KG1 (cell line): ENCODE results near the gene NSD1.
"Not testable (repeated sequence)": the region's sequence is repeated elsewhere in the genome, so short reads cannot be mapped to it uniquely, and the experiment has no call there.

ENCODE experiments used
- DNase-seq: peaks from one replicate; lab custom pipeline; 2025; lab: John Stamatoyannopoulos, UW

NSD1 gene

GRCh38 chr5:177231479-177232250, 98.1 kb downstream of the NSD1 start:
- no peak for DNase-seq

- DNase-seq: no peak
Measured at GRCh38 chr5:177232358-177232757, 98.8 kb downstream of the NSD1 start.

GRCh38 chr5:177232761-177233160, 99.2 kb downstream of the NSD1 start:
- DNase-seq: no peak

DNA sequence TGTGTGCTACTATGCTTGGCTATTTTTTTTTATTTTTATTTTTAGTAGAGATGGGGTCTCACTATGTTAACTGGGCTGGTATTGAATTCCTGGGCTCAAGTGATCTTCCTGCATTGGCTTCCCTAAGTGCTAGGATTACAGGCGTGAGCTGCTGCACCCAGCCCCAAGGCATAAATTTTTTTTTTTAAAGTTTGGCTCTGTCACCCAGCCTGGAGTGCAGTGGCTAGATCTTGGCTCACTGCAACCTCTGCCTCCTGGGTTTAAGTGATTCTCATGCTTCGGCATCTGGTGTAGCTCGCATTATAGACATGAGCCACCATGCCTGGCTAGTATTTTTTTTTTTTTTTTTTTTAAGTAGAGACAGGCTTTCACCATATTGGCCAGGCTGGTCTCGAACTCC, 99.6 kb downstream of the NSD1 start:
- no peak for DNase-seq

- no peak for DNase-seq
Measured at GRCh38 chr5:177233802-177234201, 100.2 kb downstream of the NSD1 start.

DNA sequence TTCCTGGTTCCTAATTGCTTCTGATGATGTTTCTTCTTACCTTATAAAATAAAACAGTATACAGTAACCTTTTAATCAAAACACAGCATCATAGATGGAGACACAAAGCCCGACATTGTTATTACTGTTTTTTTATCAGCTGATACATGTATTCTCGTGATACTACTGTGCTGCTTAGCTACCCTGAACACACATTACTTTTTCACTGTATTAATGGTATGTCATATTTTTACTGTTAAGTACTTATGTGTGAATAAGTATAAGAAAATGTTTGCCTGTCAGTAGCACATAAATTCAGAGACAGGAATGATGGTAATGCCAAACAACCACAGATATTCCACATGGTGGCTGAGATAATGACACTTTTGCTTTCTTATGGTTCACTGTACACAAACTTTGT, 101.3 kb downstream of the NSD1 start:
- DNase-seq: no peak

- DNase-seq: no peak
Measured at GRCh38 chr5:177241768-177242167, 108.2 kb downstream of the NSD1 start.

DNA sequence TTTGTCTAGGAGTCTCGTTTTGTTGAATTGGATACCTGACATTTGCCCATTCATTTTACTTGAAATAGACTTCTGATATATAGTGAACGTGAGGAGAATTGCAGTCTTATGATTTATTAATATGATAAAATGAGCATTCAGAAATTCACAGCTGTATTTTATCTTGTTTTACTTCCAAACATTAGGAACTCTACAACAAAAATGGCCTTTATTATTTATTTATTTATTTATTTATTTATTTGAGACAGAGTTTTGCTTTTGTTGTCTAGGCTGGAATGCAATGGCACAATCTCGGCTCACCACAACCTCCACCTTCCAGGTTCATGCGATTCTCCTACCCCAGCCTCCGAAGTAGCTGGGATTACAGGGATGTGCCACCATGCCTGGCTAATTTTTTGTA, 108.7 kb downstream of the NSD1 start:
- DNase-seq: no peak

GRCh38 chr5:177249761-177250537, 116.4 kb downstream of the NSD1 start:
- no peak for DNase-seq

DNA sequence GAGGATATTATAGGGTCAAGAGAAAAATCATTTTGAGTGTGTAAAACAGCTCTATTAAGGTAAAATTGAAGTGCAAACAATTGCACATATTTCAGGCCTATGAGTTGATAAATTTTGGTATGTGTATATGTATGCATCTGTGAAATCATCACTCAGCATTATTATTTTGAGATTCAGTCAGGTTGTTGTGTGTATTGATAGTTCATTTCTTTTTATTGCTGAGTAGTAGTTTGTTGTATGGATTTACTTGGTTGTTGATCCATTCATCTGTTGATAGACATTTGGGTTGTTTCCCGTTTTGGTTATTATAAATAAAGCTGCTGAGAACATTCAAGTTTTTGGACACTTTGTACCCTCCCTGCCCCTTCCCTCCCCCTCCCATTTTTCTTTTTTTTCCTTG, 119.7 kb downstream of the NSD1 start:
- no peak for DNase-seq

- no peak for DNase-seq
Measured at GRCh38 chr5:177256296-177256695, 122.7 kb downstream of the NSD1 start.

- not testable (repeated sequence) for DNase-seq
Measured at GRCh38 chr5:177258711-177259110, 125.1 kb downstream of the NSD1 start.

- no peak for DNase-seq
Measured at GRCh38 chr5:177260961-177261360, 127.4 kb downstream of the NSD1 start.

DNA sequence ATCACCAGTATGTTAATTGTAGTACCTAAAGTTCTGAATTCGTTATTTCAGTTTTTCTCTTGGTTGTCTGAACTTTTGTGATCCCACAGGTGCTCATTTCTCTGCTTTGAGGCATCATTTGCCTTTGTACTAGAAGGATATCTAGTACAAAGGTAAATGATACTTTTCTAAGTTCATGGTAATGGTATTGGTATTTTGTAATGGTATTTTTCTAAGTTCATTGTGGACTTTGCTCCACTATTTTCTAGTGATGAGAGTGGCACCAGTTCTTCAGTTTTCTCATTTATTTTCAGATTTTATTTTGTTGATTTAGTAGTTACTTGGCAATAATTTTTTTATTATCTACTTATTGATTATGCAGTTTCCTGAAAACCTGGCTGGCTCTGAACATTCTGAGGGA, 127.9 kb downstream of the NSD1 start:
- DNase-seq: no peak

- no peak for DNase-seq
Measured at GRCh38 chr5:177264178-177264577, 130.6 kb downstream of the NSD1 start.

GRCh38 chr5:177265395-177265794, 131.8 kb downstream of the NSD1 start:
- DNase-seq: no peak

- no peak for DNase-seq
Measured at GRCh38 chr5:177269232-177269895, 135.8 kb downstream of the NSD1 start.

- no peak for DNase-seq
Measured at GRCh38 chr5:177269976-177270375, 136.4 kb downstream of the NSD1 start.

DNA sequence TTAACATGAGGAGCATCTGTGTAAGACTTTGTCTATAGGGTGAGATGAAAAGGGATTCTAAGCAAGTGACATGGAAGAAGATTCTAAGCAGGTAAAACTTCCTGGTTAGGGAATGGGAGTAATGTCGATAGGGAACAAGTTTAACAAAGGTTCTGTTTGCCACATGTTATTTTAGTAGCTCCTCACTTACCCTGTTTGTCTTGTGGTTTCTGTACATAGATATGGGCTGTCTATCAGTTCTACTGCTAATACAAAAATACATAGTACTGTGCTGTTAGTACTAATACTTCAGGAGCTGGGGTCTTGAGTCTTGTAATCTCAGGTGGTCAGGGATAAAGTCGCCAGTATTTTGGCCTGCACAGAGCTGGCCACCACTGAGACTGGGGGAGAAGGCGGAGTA, 137.1 kb downstream of the NSD1 start:
- DNase-seq: no peak

GRCh38 chr5:177271113-177271512, 137.5 kb downstream of the NSD1 start:
- no peak for DNase-seq

DNA sequence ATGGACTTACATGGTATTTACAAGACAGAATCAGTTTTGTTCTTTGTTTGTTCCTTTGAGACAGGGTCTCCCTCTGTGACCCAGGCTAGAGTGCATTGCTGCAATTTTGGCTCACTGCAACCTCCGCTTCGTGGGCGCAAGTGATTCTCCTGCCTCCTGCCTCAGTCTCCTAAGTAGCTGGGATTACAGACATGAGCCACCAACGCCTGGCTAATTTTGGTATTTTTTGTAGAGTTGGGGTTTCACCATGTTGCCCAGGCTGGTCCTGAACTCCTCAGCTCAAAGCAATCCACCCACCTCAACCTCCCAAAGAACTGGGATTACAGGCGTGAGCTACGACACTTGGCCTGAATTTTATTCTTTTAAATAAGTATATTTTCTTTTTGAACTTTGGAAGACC, 142.3 kb downstream of the NSD1 start:
- no peak for DNase-seq

DNA sequence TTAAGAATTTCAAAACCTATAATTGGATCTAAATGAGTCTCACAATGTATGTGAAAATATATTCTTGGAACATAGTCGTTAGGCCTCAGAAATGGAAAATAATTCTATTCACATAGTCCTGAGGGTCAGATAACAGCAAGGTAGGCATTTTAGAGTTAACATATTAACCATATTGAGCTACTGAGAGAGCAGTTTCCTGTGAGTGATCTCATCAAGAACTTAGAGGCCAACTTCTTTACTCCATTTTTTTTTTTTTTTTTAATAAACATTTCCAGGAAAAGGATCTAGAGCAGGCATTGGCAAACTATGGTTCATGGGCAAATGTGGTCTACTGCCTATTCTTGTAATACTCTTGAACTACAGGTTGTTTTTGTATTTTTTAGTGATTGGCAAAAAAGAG, 143.3 kb downstream of the NSD1 start:
- no peak for DNase-seq

- no peak for DNase-seq
Measured at GRCh38 chr5:177288191-177288590, 154.6 kb downstream of the NSD1 start.
